ENCODE results near the gene MAPK7.

Gene MAPK7

GRCh38 chr17:19403021-19403420 is 24.7 kb downstream of the MAPK7 start:
- TF ChIP-seq EZH2 (IDR thresholded peaks at IDR 0.05) = no peak
- no peak for TF ChIP-seq FOXP2 (optimal IDR thresholded peaks at IDR 0.05; ENCODE audit: control extremely low read depth, extremely low read length, insufficient read depth)
- TF ChIP-seq POLR2AphosphoS5 (IDR thresholded peaks at IDR 0.05; ENCODE audit: borderline replicate concordance, low read depth, low read length) = no peak

DNA sequence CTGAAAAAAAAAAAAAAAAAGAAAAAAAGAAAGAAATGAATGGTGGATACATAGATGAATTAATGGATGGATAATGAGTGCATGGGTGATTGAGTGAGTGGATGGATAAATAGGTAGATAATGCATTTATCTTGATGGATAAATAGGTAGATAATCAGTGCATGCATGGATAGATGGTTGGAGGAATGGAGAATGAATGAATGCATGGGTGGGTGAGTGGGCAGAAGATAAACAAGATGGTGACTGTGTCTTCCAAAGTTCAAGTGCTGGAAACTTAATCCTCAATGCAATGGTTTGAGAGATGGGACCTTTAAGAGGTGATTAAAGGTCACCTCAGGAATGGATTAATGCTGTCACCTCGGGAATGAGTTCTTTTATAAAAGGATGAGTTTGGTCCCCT is 26.0 kb downstream of the MAPK7 start:
- no peak overlapping the region for H3K4me3 ChIP-seq
- TF ChIP-seq EZH2 (IDR thresholded peaks at IDR 0.05) (no peak), FOXP2 (optimal IDR thresholded peaks at IDR 0.05; ENCODE audit: control extremely low read depth, extremely low read length, insufficient read depth) (no peak), POLR2AphosphoS5 (IDR thresholded peaks at IDR 0.05; ENCODE audit: borderline replicate concordance, low read depth, low read length) (no peak)
- H3K9ac ChIP-seq (ENCODE audit: insufficient read length) = no peak overlapping the region
- H3K9me3 ChIP-seq (ENCODE audit: low read depth, low read length) = no peaks in the 10 kb centered on the region
- DNase-seq (ENCODE audit: low read depth, low spot score) = no peak
- no peak overlapping the region for H3K27ac ChIP-seq
- H3K36me3 ChIP-seq (ENCODE audit: insufficient read depth, low read length) = no peaks in the 10 kb centered on the region

More at GRCh38 chr17:19403021-19403420, 24.7 kb downstream of the MAPK7 start:
- H3K36me3 ChIP-seq (ENCODE audit: insufficient read depth, low read length) = no peaks in the 10 kb centered on the region
- no peak overlapping the region for H3K9ac ChIP-seq (ENCODE audit: insufficient read length)
- DNase-seq (ENCODE audit: low read depth, low spot score) = no peak
- H3K4me3 ChIP-seq = no peak overlapping the region
- H3K9me3 ChIP-seq (ENCODE audit: low read depth, low read length) = no peaks in the 10 kb centered on the region
- H3K27ac ChIP-seq = no peak overlapping the region

- TF ChIP-seq FOXP2 (optimal IDR thresholded peaks at IDR 0.05; ENCODE audit: control extremely low read depth, extremely low read length, insufficient read depth) (no peak), EZH2 (IDR thresholded peaks at IDR 0.05) (no peak), POLR2AphosphoS5 (IDR thresholded peaks at IDR 0.05; ENCODE audit: borderline replicate concordance, low read depth, low read length) (no peak)
- no peak overlapping the region for H3K9ac ChIP-seq (ENCODE audit: insufficient read length)
- H3K27ac ChIP-seq = no peak overlapping the region
- no peak for DNase-seq (ENCODE audit: low read depth, low spot score)
- no peaks in the 10 kb centered on the region for H3K36me3 ChIP-seq (ENCODE audit: insufficient read depth, low read length)
- no peaks in the 10 kb centered on the region for H3K9me3 ChIP-seq (ENCODE audit: low read depth, low read length)
- no peak overlapping the region for H3K4me3 ChIP-seq
Observed at GRCh38 chr17:19405114-19405513, 26.8 kb downstream of the MAPK7 start.

GRCh38 chr17:19407601-19408345 is 29.5 kb downstream of the MAPK7 start:
- H3K27ac ChIP-seq = no peak overlapping the region
- TF ChIP-seq POLR2AphosphoS5 (IDR thresholded peaks at IDR 0.05; ENCODE audit: borderline replicate concordance, low read depth, low read length) = no peak
- TF ChIP-seq EZH2 (IDR thresholded peaks at IDR 0.05) = no peak
- TF ChIP-seq FOXP2 (optimal IDR thresholded peaks at IDR 0.05; ENCODE audit: control extremely low read depth, extremely low read length, insufficient read depth) = no peak

GRCh38 chr17:19408346-19408710 is 30.0 kb downstream of the MAPK7 start:
- no peak overlapping the region for H3K9ac ChIP-seq (ENCODE audit: insufficient read length)
- H3K4me3 ChIP-seq = no peak overlapping the region
- H3K27ac ChIP-seq = no peak overlapping the region
- no peak for DNase-seq (ENCODE audit: low read depth, low spot score)
- no peaks in the 10 kb centered on the region for H3K36me3 ChIP-seq (ENCODE audit: insufficient read depth, low read length)
- TF ChIP-seq EZH2 (IDR thresholded peaks at IDR 0.05) (no peak), POLR2AphosphoS5 (IDR thresholded peaks at IDR 0.05; ENCODE audit: borderline replicate concordance, low read depth, low read length) (no peak), FOXP2 (optimal IDR thresholded peaks at IDR 0.05; ENCODE audit: control extremely low read depth, extremely low read length, insufficient read depth) (no peak)
- no peaks in the 10 kb centered on the region for H3K9me3 ChIP-seq (ENCODE audit: low read depth, low read length)

More at GRCh38 chr17:19407601-19408345, 29.5 kb downstream of the MAPK7 start:
- Histone ChIP-seq H3K9ac (ENCODE audit: insufficient read length) (no peak overlapping the region), H3K36me3 (ENCODE audit: insufficient read depth, low read length) (no peaks in the 10 kb centered on the region), H3K9me3 (ENCODE audit: low read depth, low read length) (no peaks in the 10 kb centered on the region), H3K4me3 (no peak overlapping the region)
- DNase-seq (ENCODE audit: low read depth, low spot score) = no peak

GRCh38 chr17:19409066-19409465 is 30.8 kb downstream of the MAPK7 start:
- Histone ChIP-seq H3K36me3 (ENCODE audit: insufficient read depth, low read length) (no peaks in the 10 kb centered on the region), H3K27ac (no peak overlapping the region), H3K9ac (ENCODE audit: insufficient read length) (no peak overlapping the region), H3K9me3 (ENCODE audit: low read depth, low read length) (no peaks in the 10 kb centered on the region), H3K4me3 (no peak overlapping the region)
- TF ChIP-seq EZH2 (IDR thresholded peaks at IDR 0.05) (no peak), FOXP2 (optimal IDR thresholded peaks at IDR 0.05; ENCODE audit: control extremely low read depth, extremely low read length, insufficient read depth) (no peak), POLR2AphosphoS5 (IDR thresholded peaks at IDR 0.05; ENCODE audit: borderline replicate concordance, low read depth, low read length) (no peak)
- DNase-seq (ENCODE audit: low read depth, low spot score) = no peak

DNA sequence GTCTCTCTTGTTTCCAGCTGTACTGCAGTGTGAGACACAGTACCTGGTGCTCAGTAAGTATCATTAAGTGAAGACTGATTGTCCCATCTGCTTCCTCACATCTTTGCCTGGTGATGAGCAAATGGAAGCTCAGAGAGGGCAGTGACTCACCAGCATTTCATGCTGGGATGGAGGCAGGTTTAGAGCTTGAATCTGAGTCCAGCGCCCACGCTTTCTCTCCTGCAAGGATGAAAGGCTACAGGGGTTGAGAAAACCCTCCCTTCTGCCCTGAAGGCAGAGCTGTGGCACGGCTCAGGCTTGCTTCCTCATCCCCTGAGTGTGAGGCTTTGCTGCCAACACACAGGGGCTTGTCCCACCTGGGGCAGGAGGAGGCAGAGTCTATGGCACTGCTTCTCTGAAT is 31.2 kb downstream of the MAPK7 start:
- TF ChIP-seq POLR2AphosphoS5 (IDR thresholded peaks at IDR 0.05; ENCODE audit: borderline replicate concordance, low read depth, low read length) (no peak), FOXP2 (optimal IDR thresholded peaks at IDR 0.05; ENCODE audit: control extremely low read depth, extremely low read length, insufficient read depth) (no peak), EZH2 (IDR thresholded peaks at IDR 0.05) (no peak)
- Histone ChIP-seq H3K9ac (ENCODE audit: insufficient read length) (no peak overlapping the region), H3K36me3 (ENCODE audit: insufficient read depth, low read length) (no peaks in the 10 kb centered on the region), H3K4me3 (no peak overlapping the region), H3K9me3 (ENCODE audit: low read depth, low read length) (no peaks in the 10 kb centered on the region), H3K27ac (no peak overlapping the region)
- DNase-seq (ENCODE audit: low read depth, low spot score) = no peak

- Histone ChIP-seq H3K9ac (ENCODE audit: insufficient read length) (no peak overlapping the region), H3K27ac (no peak overlapping the region), H3K9me3 (ENCODE audit: low read depth, low read length) (no peaks in the 10 kb centered on the region), H3K4me3 (no peak overlapping the region), H3K36me3 (ENCODE audit: insufficient read depth, low read length) (no peaks in the 10 kb centered on the region)
- TF ChIP-seq FOXP2 (optimal IDR thresholded peaks at IDR 0.05; ENCODE audit: control extremely low read depth, extremely low read length, insufficient read depth) (no peak), POLR2AphosphoS5 (IDR thresholded peaks at IDR 0.05; ENCODE audit: borderline replicate concordance, low read depth, low read length) (no peak), EZH2 (IDR thresholded peaks at IDR 0.05) (no peak)
- DNase-seq (ENCODE audit: low read depth, low spot score) = no peak
Observed at GRCh38 chr17:19410091-19410490, 31.8 kb downstream of the MAPK7 start.
